ENCODE results near the gene PPP2R2C. TPM values are rescaled to one million over a fixed set of nuclear protein-coding genes. Genes with fewer than 3 reads are reported as not detected.

Gene PPP2R2C
- total RNA-seq, 2 experiments from 2014 or later = not detected

DNA sequence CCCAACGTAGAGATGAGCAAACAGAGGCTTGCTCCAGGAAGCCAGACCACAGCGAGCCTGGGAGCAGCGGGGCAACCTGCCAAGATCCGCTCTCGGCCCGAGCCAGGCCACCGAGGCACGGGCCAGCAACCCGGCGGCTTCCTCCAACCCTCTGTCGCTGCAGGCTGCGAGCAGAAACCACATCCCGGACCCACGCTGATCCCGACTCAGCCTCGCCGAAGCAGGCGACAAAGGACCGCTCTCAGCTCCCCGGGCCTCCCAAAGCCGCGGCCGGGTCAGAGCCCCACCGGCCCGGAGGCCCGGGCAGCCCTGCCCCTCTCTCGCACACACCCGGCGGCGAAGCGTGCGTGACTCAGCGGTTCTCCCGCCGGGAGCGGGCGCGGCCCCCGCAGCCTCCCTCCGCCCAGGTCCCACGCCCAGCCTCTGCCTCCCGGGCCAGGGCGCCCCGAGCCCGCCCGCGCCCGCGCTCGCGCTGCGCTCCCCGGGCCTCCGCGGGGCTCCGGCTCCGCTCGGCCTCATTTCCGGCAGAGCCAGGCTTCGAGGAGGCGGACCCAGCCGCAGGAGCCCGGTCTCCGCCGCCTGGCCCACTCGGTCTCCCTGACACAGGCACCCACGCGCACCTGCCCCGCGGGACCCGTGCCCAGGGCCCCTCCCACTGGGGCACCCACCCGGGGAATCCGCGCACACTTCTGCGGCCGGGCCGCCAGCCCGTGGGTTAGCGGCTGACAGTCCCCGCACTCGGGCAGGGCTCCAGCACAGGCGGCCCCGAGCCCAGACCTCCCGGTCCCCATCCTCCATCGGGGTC, 1.7 kb downstream of the PPP2R2C start:
- H2AFZ ChIP-seq (ENCODE audit: low read length) = no peak overlapping the region

DNA sequence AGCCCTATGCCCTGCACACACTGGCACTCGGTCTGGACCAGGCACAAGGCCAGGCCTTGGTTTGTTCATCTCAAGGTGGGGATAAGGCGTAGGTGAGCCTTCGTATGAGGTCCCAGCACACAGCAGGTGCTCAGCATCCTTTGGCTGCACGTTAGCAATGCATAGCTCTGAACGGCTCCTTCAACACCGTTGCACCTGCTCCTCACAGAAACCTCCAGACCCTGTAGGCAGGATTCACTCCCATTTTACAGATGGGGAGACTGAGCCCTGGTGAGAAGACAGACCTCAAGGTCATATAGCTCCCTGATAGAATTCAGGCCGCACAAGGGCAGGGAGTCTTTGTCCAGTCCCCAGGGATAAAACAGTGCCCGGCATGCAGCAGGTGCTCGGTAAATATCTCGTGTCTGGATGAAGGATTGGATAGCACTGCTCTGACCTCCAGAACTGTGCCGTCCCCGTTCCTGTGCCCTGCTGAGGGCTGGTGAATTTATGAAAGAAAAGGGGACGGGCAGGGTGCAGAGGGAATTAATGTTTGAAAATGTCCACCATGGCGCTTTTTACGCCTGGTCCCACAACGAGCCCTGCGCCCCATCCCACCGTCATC, 2.4 kb downstream of the PPP2R2C start:
- Histone ChIP-seq H4K20me1 (ENCODE audit: insufficient read depth, low read length) (no peaks in the 10 kb centered on the region), H3K36me3 (ENCODE audit: insufficient read depth, low read length) (no peaks in the 10 kb centered on the region), H3K27ac (ENCODE audit: low read depth, low read length, poor library complexity, severe bottlenecking) (no peak overlapping the region), H3K9me3 (ENCODE audit: low read length) (no peaks in the 10 kb centered on the region), H3K4me1 (ENCODE audit: insufficient read depth, low read length, poor library complexity, severe bottlenecking) (no peaks in the 10 kb centered on the region), H3K9me2 (ENCODE audit: insufficient read depth, low read length) (no peaks in the 10 kb centered on the region), H3K4me3 (ENCODE audit: low read depth, low read length, poor library complexity, severe bottlenecking) (no peak overlapping the region), H2AFZ (ENCODE audit: low read length) (no peak overlapping the region), H3K79me2 (ENCODE audit: insufficient read depth, low read depth, low read length) (no peaks in the 10 kb centered on the region), H3K4me2 (ENCODE audit: low read length) (no peak overlapping the region)
- no peak for DNase-seq (ENCODE audit: low spot score)
- intact Hi-C loops (cut with micrococcal nuclease; ENCODE audit: unreplicated experiment) = no loop called here
- no TSS peak for BruUV-seq (replicated peaks)
- TF ChIP-seq CTCF (conservative IDR thresholded peaks at IDR 0.05; ENCODE audit: low read length) (no peak), EZH2phosphoT487 (IDR thresholded peaks at IDR 0.05; ENCODE audit: borderline replicate concordance, low read depth, low read length) (no peak)
- CTCF ChIA-PET (ENCODE audit: unreplicated experiment) = no interaction called here
- POLR2A ChIA-PET = no interaction called here

More for the DNA sequence above, 1.7 kb downstream of the PPP2R2C start:
- BruUV-seq (replicated peaks) = no TSS peak
- TF ChIP-seq CTCF (conservative IDR thresholded peaks at IDR 0.05; ENCODE audit: low read length) (no peak), EZH2phosphoT487 (IDR thresholded peaks at IDR 0.05; ENCODE audit: borderline replicate concordance, low read depth, low read length) (no peak)
- CTCF ChIA-PET (ENCODE audit: unreplicated experiment) = no interaction called here
- no peaks in the 10 kb centered on the region for H3K36me3 ChIP-seq (ENCODE audit: insufficient read depth, low read length)
- no peak overlapping the region for H3K4me3 ChIP-seq (ENCODE audit: low read depth, low read length, poor library complexity, severe bottlenecking)
- no peaks in the 10 kb centered on the region for H3K4me1 ChIP-seq (ENCODE audit: insufficient read depth, low read length, poor library complexity, severe bottlenecking)
- no peak for DNase-seq (ENCODE audit: low spot score)
- no peaks in the 10 kb centered on the region for H3K9me2 ChIP-seq (ENCODE audit: insufficient read depth, low read length)
- H4K20me1 ChIP-seq (ENCODE audit: insufficient read depth, low read length) = no peaks in the 10 kb centered on the region
- H3K79me2 ChIP-seq (ENCODE audit: insufficient read depth, low read depth, low read length) = no peaks in the 10 kb centered on the region
- POLR2A ChIA-PET = no interaction called here
- no peak overlapping the region for H3K27ac ChIP-seq (ENCODE audit: low read depth, low read length, poor library complexity, severe bottlenecking)
- intact Hi-C loops (cut with micrococcal nuclease; ENCODE audit: unreplicated experiment) = no loop called here
- no peaks in the 10 kb centered on the region for H3K9me3 ChIP-seq (ENCODE audit: low read length)
- H3K4me2 ChIP-seq (ENCODE audit: low read length) = no peak overlapping the region

GRCh38 chr4:6469144-6469543, 3.3 kb downstream of the PPP2R2C start:
- no peaks in the 10 kb centered on the region for H3K4me1 ChIP-seq (ENCODE audit: insufficient read depth, low read length, poor library complexity, severe bottlenecking)
- intact Hi-C loops (cut with micrococcal nuclease; ENCODE audit: unreplicated experiment) = no loop called here

More at GRCh38 chr4:6469144-6469543, 3.3 kb downstream of the PPP2R2C start:
- no peak overlapping the region for H3K27ac ChIP-seq (ENCODE audit: low read depth, low read length, poor library complexity, severe bottlenecking)
- TF ChIP-seq CTCF (conservative IDR thresholded peaks at IDR 0.05; ENCODE audit: low read length) (no peak), EZH2phosphoT487 (IDR thresholded peaks at IDR 0.05; ENCODE audit: borderline replicate concordance, low read depth, low read length) (no peak)
- H3K9me3 ChIP-seq (ENCODE audit: low read length) = no peaks in the 10 kb centered on the region
- H3K4me3 ChIP-seq (ENCODE audit: low read depth, low read length, poor library complexity, severe bottlenecking) = no peak overlapping the region
- no peak for DNase-seq (ENCODE audit: low spot score)
- no peaks in the 10 kb centered on the region for H3K9me2 ChIP-seq (ENCODE audit: insufficient read depth, low read length)
- H3K4me2 ChIP-seq (ENCODE audit: low read length) = no peak overlapping the region
- ChIA-PET POLR2A (no interaction called here), CTCF (ENCODE audit: unreplicated experiment) (no interaction called here)
- H4K20me1 ChIP-seq (ENCODE audit: insufficient read depth, low read length) = no peaks in the 10 kb centered on the region
- no peak overlapping the region for H2AFZ ChIP-seq (ENCODE audit: low read length)
- H3K79me2 ChIP-seq (ENCODE audit: insufficient read depth, low read depth, low read length) = no peaks in the 10 kb centered on the region
- H3K36me3 ChIP-seq (ENCODE audit: insufficient read depth, low read length) = no peaks in the 10 kb centered on the region
- no TSS peak for BruUV-seq (replicated peaks)

Measured in OCI-LY7 (cell line).